OCI-LY1 (cell line): Measurements from ENCODE around the gene CWC15.
"Not testable (repeated sequence)": the region's sequence is repeated elsewhere in the genome, so short reads cannot be mapped to it uniquely, and the experiment has no call there.

Experiments
- H2AFZ ChIP-seq: fragments of 200-600 bp; sonication (generic), shearing (Covaris generic); 2 replicates; pipeline ENCODE4 v1.6.0; 2014; ENCODE audit warnings: antibody characterized with exemption, mild to moderate bottlenecking, low read length
- H3F3A ChIP-seq: fragments of 200-600 bp; sonication (generic), shearing (Covaris generic); 2 replicates; pipeline ENCODE4 v1.6.0; 2014; ENCODE audit warnings: mild to moderate bottlenecking, antibody characterized with exemption, low read length, moderate library complexity; ENCODE audit not compliant: insufficient read depth
- H3K27ac ChIP-seq: fragments of 200-600 bp; sonication (generic); 2 replicates; pipeline ENCODE4 v1.5.1; 2014; ENCODE audit warnings: low read length, mixed run types, mild to moderate bottlenecking, low read depth; ENCODE audit not compliant: poor library complexity, severe bottlenecking
- H3K27me3 ChIP-seq: fragments of 200-600 bp; sonication (generic); 2 replicates; pipeline ENCODE4 v1.6.0; 2014; ENCODE audit warnings: antibody characterized with exemption, mild to moderate bottlenecking, low read length, moderate library complexity; ENCODE audit not compliant: insufficient read depth
- H3K36me3 ChIP-seq: fragments of 200-600 bp; sonication (generic); 2 replicates; pipeline ENCODE4 v1.6.1; 2014; ENCODE audit warnings: mild to moderate bottlenecking, antibody characterized with exemption, low read length, moderate library complexity, mixed read lengths; ENCODE audit not compliant: insufficient read depth
- H3K4me1 ChIP-seq: fragments of 200-600 bp; sonication (generic); 2 replicates; pipeline ENCODE4 v1.5.1; 2014; ENCODE audit warnings: mild to moderate bottlenecking, low read length, moderate library complexity; ENCODE audit not compliant: insufficient read depth, severe bottlenecking
- H3K4me2 ChIP-seq: fragments of 200-600 bp; sonication (generic), shearing (Covaris generic); 2 replicates; pipeline ENCODE4 v1.6.1; 2014; ENCODE audit warnings: low read length
- H3K4me3 ChIP-seq: fragments of 200-600 bp; sonication (generic); 2 replicates; pipeline ENCODE4 v1.5.1; 2014; ENCODE audit warnings: low read length, low read depth, mild to moderate bottlenecking, mixed read lengths; ENCODE audit not compliant: poor library complexity, severe bottlenecking
- H3K79me2 ChIP-seq: fragments of 200-600 bp; shearing (Covaris generic); 2 replicates; pipeline ENCODE4 v1.6.1; 2016; ENCODE audit warnings: mixed run types, low read length, mixed read lengths; ENCODE audit not compliant: insufficient read depth
- H3K9ac ChIP-seq: fragments of 200-600 bp; sonication (generic), shearing (Covaris generic); 2 replicates; pipeline ENCODE4 v1.6.1; 2014; ENCODE audit warnings: mild to moderate bottlenecking, low read length, mixed read lengths
- H3K9me2 ChIP-seq: fragments of 200-600 bp; sonication (generic), shearing (Covaris generic); 2 replicates; pipeline ENCODE4 v1.6.1; 2014; ENCODE audit warnings: low read depth, mild to moderate bottlenecking, low read length, mixed read lengths
- H3K9me3 ChIP-seq: fragments of 200-600 bp; shearing (Covaris generic); 2 replicates; pipeline ENCODE4 v1.6.1; 2014; ENCODE audit warnings: low read length, mixed read lengths
- H4K20me1 ChIP-seq: fragments of 200-600 bp; sonication (generic), shearing (Covaris generic); 2 replicates; pipeline ENCODE4 v1.6.0; 2016; ENCODE audit warnings: mild to moderate bottlenecking, low read length; ENCODE audit not compliant: insufficient read depth
- EZH2 ChIP-seq: fragments of 200-600 bp; sonication (generic), shearing (Covaris generic); IDR thresholded peaks from 2 replicates; pipeline ENCODE4 v1.8.0; 2017; ENCODE audit warnings: borderline replicate concordance, mixed run types, mild to moderate bottlenecking, antibody characterized with exemption, low read length, moderate library complexity, mixed read lengths
- TF ChIP-seq, protein P1 (sequence below): fragments of 200-600 bp; sonication (generic), shearing (Covaris generic); IDR thresholded peaks from 2 replicates; pipeline ENCODE4 v1.5.1; 2017; ENCODE audit warnings: mild to moderate bottlenecking, antibody characterized with exemption, low read length, moderate library complexity, mixed read lengths

CWC15 gene

DNA sequence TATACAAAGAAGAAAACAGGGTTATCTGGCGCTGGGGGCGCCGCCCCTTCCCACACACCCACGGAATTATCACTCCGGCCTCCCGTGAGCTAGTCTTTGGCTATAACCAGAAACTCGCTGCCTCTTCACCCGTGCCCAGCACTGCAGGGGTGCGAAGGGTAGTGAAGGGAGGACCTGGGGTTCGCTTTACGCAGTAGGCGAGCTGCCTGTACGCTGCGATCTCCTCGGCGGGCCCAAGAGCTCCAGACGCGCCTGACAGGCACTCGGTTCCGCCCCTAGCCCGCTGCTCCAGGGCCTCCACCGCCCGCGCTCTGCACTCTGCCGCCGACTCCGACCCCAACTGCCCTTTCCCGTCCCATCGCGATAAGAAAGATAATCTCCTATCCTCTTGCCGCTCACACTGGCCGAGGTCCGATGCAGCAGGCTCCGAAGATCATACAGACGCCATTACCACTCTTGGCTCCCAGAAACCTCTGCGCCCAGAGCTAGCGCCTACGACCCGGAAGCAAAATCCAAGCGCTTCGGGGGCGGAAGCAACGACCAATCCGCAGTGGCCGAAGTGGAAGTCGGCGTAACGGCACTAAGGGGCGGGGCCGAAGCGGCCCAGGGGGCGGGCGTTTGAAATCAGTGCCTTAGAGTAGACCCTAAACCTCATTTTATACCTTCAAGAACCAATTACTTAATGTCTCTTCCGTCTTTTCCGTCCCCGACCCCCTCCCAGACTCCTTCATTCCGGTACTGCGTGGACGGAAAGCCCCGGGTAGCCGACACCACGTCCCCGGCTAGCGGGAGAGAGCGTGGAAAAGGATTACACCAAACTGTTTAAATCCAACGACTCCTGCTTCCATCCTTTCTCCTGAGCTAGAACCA, at the start of gene CWC15, which contains the start of gene KDM4D:
Gene CWC15, minus strand, starts transcription at position 458 of the 870 bp plus-strand sequence. CDS start 1,371 bp downstream, outside the sequence.
Gene KDM4D, plus strand, starts transcription at position 611 of the 870 bp plus-strand sequence. CDS start 23,664 bp downstream, outside the sequence.
- H3K4me1 ChIP-seq: peaks cover 16% of the 10 kb centered on the region
- no peak for TF ChIP-seq EZH2
- TF ChIP-seq, protein P1, sequence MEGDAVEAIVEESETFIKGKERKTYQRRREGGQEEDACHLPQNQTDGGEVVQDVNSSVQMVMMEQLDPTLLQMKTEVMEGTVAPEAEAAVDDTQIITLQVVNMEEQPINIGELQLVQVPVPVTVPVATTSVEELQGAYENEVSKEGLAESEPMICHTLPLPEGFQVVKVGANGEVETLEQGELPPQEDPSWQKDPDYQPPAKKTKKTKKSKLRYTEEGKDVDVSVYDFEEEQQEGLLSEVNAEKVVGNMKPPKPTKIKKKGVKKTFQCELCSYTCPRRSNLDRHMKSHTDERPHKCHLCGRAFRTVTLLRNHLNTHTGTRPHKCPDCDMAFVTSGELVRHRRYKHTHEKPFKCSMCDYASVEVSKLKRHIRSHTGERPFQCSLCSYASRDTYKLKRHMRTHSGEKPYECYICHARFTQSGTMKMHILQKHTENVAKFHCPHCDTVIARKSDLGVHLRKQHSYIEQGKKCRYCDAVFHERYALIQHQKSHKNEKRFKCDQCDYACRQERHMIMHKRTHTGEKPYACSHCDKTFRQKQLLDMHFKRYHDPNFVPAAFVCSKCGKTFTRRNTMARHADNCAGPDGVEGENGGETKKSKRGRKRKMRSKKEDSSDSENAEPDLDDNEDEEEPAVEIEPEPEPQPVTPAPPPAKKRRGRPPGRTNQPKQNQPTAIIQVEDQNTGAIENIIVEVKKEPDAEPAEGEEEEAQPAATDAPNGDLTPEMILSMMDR: no peak
- H3K9me2 ChIP-seq: no peaks in the 10 kb centered on the region
- no peaks in the 10 kb centered on the region for H3F3A ChIP-seq
- H3K4me2 ChIP-seq: peak within 1 kb of the TSS; percentile 79
- H3K9ac ChIP-seq: peak within 1 kb of the TSS; percentile 85
- H4K20me1 ChIP-seq: no peaks in the 10 kb centered on the region
- peaks cover 38% of the 10 kb centered on the region for H3K36me3 ChIP-seq
- peak within 1 kb of the TSS; percentile 85; the same call in 1 of the 2 replicates for H2AFZ ChIP-seq
- H3K4me3 ChIP-seq: peak within 1 kb of the TSS; percentile 96
- H3K79me2 ChIP-seq: peaks cover 9% of the 10 kb centered on the region
- H3K27me3 ChIP-seq: no peaks in the 10 kb centered on the region
- H3K27ac ChIP-seq: no peak within 1 kb of the TSS
- no peaks in the 10 kb centered on the region for H3K9me3 ChIP-seq

DNA sequence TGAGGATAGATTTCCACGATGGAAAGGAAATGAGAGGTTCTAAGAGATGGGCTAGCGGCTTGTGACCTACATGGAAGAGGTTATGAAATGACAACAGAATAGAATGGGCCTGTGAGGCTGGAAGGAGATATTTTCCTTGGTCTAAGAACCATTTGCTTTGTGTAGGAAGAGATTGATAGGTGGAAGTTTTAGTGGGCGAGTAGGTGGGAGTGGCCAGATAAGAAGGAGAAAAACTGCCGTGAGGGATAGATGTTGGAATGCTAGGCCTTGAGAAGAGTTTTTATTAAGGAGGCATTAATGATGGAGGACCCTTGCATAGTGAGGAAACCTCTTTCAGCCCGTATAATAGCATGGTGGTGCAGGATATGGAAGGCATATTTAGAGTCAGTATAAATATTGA, 48.1 kb upstream of the CWC15 start:
- H3K27me3 ChIP-seq, H2AFZ ChIP-seq, H4K20me1 ChIP-seq, H3K4me2 ChIP-seq, H3K9me3 ChIP-seq, H3F3A ChIP-seq, H3K79me2 ChIP-seq, H3K27ac ChIP-seq, H3K9me2 ChIP-seq, H3K4me1 ChIP-seq, H3K9ac ChIP-seq, H3K4me3 ChIP-seq, H3K36me3 ChIP-seq: not testable (repeated sequence)

DNA sequence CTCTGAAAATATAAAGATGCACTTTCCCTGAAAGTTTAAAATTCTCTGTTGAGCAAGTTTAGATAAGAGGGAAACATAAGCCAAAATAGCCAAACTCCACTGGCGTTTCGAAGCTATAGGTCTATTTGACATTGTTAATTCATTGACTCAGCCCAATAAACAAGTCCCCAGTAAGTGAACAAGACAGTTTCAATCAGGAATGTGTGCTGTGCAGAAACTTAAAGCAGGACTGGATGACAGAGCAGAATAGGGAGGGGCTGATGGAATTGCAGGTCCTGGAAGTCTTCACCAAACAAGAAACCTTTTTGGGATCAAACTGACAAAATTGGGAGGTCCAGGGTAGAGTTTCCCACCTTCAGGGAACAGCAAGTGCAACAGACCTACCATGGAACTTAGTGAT, 42.8 kb upstream of the CWC15 start:
- TF ChIP-seq, protein P1: no peak
- no peak for TF ChIP-seq EZH2
- H3K4me3 ChIP-seq: no peak overlapping the region

More for the DNA sequence above, 42.8 kb upstream of the CWC15 start:
- Histone ChIP-seq H2AFZ (no peak overlapping the region), H3K36me3 (no peaks in the 10 kb centered on the region), H3K27ac (no peak overlapping the region), H3K9ac (no peak overlapping the region), H3K79me2 (no peaks in the 10 kb centered on the region), H3K9me3 (no peaks in the 10 kb centered on the region), H3K4me1 (no peaks in the 10 kb centered on the region), H3F3A (no peaks in the 10 kb centered on the region), H3K9me2 (no peaks in the 10 kb centered on the region), H3K4me2 (no peak overlapping the region), H3K27me3 (no peaks in the 10 kb centered on the region; the same call in 1 of the 2 replicates), H4K20me1 (no peaks in the 10 kb centered on the region)
